Measurements from ENCODE around the gene MICAL3.

MICAL3 gene

GRCh38 chr22:17867160-17867785 lies 157.1 kb downstream of the MICAL3 start:
- Mint-ChIP-seq H3K27ac (no peak overlapping the region), H3K27me3 (ENCODE audit: low read depth, poor library complexity) (peaks cover 2% of the 10 kb centered on the region), H3K36me3 (ENCODE audit: low read depth) (peaks cover 16% of the 10 kb centered on the region), H3K4me1 (peaks cover 19% of the 10 kb centered on the region), H3K9me3 (no peaks in the 10 kb centered on the region), H3K4me3 (no peak overlapping the region)
- TF ChIP-seq, protein P1, sequence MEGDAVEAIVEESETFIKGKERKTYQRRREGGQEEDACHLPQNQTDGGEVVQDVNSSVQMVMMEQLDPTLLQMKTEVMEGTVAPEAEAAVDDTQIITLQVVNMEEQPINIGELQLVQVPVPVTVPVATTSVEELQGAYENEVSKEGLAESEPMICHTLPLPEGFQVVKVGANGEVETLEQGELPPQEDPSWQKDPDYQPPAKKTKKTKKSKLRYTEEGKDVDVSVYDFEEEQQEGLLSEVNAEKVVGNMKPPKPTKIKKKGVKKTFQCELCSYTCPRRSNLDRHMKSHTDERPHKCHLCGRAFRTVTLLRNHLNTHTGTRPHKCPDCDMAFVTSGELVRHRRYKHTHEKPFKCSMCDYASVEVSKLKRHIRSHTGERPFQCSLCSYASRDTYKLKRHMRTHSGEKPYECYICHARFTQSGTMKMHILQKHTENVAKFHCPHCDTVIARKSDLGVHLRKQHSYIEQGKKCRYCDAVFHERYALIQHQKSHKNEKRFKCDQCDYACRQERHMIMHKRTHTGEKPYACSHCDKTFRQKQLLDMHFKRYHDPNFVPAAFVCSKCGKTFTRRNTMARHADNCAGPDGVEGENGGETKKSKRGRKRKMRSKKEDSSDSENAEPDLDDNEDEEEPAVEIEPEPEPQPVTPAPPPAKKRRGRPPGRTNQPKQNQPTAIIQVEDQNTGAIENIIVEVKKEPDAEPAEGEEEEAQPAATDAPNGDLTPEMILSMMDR (IDR thresholded peaks at IDR 0.05), result no peak
- no peak for DNase-seq

GRCh38 chr22:17866621-17867020 lies 157.7 kb downstream of the MICAL3 start:
- Mint-ChIP-seq H3K4me1 (peaks cover 19% of the 10 kb centered on the region), H3K36me3 (ENCODE audit: low read depth) (peaks cover 15% of the 10 kb centered on the region), H3K4me3 (no peak overlapping the region), H3K27ac (no peak overlapping the region), H3K27me3 (ENCODE audit: low read depth, poor library complexity) (peaks cover 2% of the 10 kb centered on the region), H3K9me3 (no peaks in the 10 kb centered on the region)
- DNase-seq, result no peak
- TF ChIP-seq, protein P1 (IDR thresholded peaks at IDR 0.05), result no peak

GRCh38 chr22:17866127-17866526 lies 158.2 kb downstream of the MICAL3 start:
- H3K4me1 Mint-ChIP-seq, result peaks cover 19% of the 10 kb centered on the region
- peaks cover 2% of the 10 kb centered on the region for H3K27me3 Mint-ChIP-seq (ENCODE audit: low read depth, poor library complexity)
- no peaks in the 10 kb centered on the region for H3K9me3 Mint-ChIP-seq

DNA sequence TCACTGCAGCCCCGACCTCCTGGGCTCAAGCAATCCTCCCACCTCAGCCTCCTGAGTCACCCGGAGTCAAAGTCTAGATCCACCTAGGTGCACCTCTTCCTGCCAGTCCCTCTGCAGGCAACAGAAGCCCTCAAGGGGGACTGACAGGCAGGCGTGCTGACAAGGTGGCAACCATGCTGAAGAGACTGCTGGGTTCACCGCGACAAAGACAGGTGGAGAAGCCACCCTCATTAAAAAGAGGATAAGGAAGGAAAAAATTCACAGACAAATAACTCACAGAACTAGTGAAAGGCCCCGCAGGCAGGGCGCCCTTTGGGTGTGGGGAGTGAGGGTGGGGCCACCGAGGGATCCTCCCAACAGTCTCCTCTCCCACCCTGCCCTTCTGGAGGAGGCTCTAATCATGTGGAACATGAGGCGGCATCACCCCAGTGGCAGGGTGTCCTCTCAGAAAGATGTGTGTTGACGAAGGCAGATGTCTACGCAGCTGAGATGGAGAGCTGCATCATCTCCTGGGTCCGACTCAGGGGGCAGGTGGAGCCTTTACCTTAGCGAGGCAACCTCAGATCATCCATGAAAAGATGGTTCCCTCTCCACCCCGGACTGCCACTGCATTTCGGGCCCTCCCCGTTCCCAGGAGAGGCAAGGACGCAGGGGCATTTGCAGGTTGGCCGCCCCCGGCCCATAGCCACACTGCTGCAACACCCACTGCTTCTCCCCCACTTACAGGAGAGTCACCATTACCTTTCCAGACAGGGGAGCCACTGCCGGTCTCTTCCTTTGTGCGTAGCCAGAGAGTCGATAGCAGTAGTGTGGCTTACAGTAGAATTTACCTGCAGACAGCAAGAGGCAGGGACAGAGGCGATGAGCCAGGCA lies 158.9 kb downstream of the MICAL3 start:
- Mint-ChIP-seq H3K4me1 (peaks cover 14% of the 10 kb centered on the region), H3K36me3 (ENCODE audit: low read depth) (peaks cover 6% of the 10 kb centered on the region), H3K4me3 (no peak overlapping the region), H3K27me3 (ENCODE audit: low read depth, poor library complexity) (peaks cover 2% of the 10 kb centered on the region), H3K27ac (no peak overlapping the region), H3K9me3 (no peaks in the 10 kb centered on the region)
- TF ChIP-seq, protein P1 (IDR thresholded peaks at IDR 0.05), result no peak
- no peak for DNase-seq

More at GRCh38 chr22:17866127-17866526, 158.2 kb downstream of the MICAL3 start:
- TF ChIP-seq, protein P1 (IDR thresholded peaks at IDR 0.05), result no peak
- no peak for DNase-seq
- H3K4me3 Mint-ChIP-seq, result no peak overlapping the region
- H3K36me3 Mint-ChIP-seq (ENCODE audit: low read depth), result peaks cover 11% of the 10 kb centered on the region
- H3K27ac Mint-ChIP-seq, result no peak overlapping the region

- TF ChIP-seq, protein P1 (IDR thresholded peaks at IDR 0.05), result no peak
- H3K36me3 Mint-ChIP-seq (ENCODE audit: low read depth), result peaks cover 6% of the 10 kb centered on the region
- peaks cover 2% of the 10 kb centered on the region for H3K27me3 Mint-ChIP-seq (ENCODE audit: low read depth, poor library complexity)
- DNase-seq, result no peak
- peak overlapping the region; percentile 83 for H3K27ac Mint-ChIP-seq
- H3K4me1 Mint-ChIP-seq, result peaks cover 8% of the 10 kb centered on the region
- H3K4me3 Mint-ChIP-seq, result no peak overlapping the region
- no peaks in the 10 kb centered on the region for H3K9me3 Mint-ChIP-seq
Measured at GRCh38 chr22:17864398-17865182, 159.8 kb downstream of the MICAL3 start.
